B cell (primary cell): Measurements from ENCODE around the gene PLEKHO1. TPM values are rescaled to one million over a fixed set of nuclear protein-coding genes. Genes with fewer than 3 reads are reported as not detected.

Experiments used
- ATAC-seq: fragments of 200-7000 bp; cut with Tn5 transposase; one replicate; pipeline ENCODE4 v1.10.0; 2021; ENCODE audit warnings: low read depth, mild to moderate bottlenecking, moderate number of reproducible peaks, moderate library complexity
- CTCF ChIA-PET: fragments of 350-600 bp; sonication (Branson Sonifier 250); formaldehyde crosslinking; loops from one replicate; lab custom pipeline; 2021; ENCODE audit warnings: antibody characterized with exemption, inconsistent platforms; lab: Charles Lee
- POLR2A ChIA-PET: fragments of 350-600 bp; sonication (Branson Sonifier 250); formaldehyde crosslinking; loops from one replicate; lab custom pipeline; 2021; ENCODE audit warnings: antibody characterized with exemption; lab: Charles Lee
- DNase-seq: peaks from one replicate; pipeline ENCODE4 v3.0.0; 2013
- H2AFZ ChIP-seq: 2 replicates; pipeline ENCODE4 v1.6.1; 2012; ENCODE audit warnings: mild to moderate bottlenecking, low read depth, low read length; ENCODE audit not compliant: insufficient read depth, poor library complexity, severe bottlenecking
- H3K27ac ChIP-seq, 2 donors: 1 replicate in 1 of 2; 2 replicates in 1 of 2; pipeline ENCODE4 v1.5.1; 2012 to 2013; ENCODE audit warnings: low read length in 2 of 2, mild to moderate bottlenecking in 2 of 2, moderate library complexity in 1 of 2
- H3K27me3 ChIP-seq, 4 experiments: fragments of 200-600 bp in 1 of 4; sonication (generic) in 1 of 4; replicated peaks in 1 of 4; 1 replicate in 2 of 4; 2 replicates in 2 of 4; pipeline versions ENCODE4 v1.6.1 to v1.7.0; 2013 to 2016; ENCODE audit warnings: low read length in 3 of 4, mild to moderate bottlenecking in 2 of 4, mixed read lengths in 1 of 4, moderate library complexity in 1 of 4; ENCODE audit not compliant: insufficient read depth in 4 of 4, control insufficient read depth in 3 of 4; ENCODE audit errors: control extremely low read depth in 1 of 4
- H3K36me3 ChIP-seq, 2 experiments: replicated peaks in 1 of 2; 1 replicate in 1 of 2; 2 replicates in 1 of 2; pipeline versions ENCODE4 v1.6.1 to v1.7.1; 2013; ENCODE audit warnings: low read length in 1 of 2; ENCODE audit not compliant: insufficient read depth in 2 of 2, control insufficient read depth in 1 of 2; ENCODE audit errors: control extremely low read depth in 1 of 2, extremely low read depth in 1 of 2
- H3K4me1 ChIP-seq, 2 donors: fragments of 200-600 bp in 1 of 2; sonication (generic) in 1 of 2; 1 replicate in 1 of 2; 2 replicates in 1 of 2; pipeline versions ENCODE4 v1.5.1 to v1.6.1; 2013 to 2017; ENCODE audit warnings: low read length in 2 of 2; ENCODE audit not compliant: control insufficient read depth in 2 of 2, insufficient read depth in 2 of 2
- H3K4me2 ChIP-seq: replicated peaks from 2 replicates; pipeline ENCODE3; 2012; ENCODE audit warnings: mild to moderate bottlenecking, low read depth, low read length; ENCODE audit not compliant: poor library complexity, severe bottlenecking
- H3K4me3 ChIP-seq, 5 experiments: fragments of 200-600 bp in 1 of 5; sonication (generic) in 1 of 5; 1 replicate in 3 of 5; 2 replicates in 2 of 5; pipeline versions ENCODE4 v1.5.1 to v1.7.0; 2011 to 2016; ENCODE audit warnings: low read length in 4 of 5, mild to moderate bottlenecking in 4 of 5, low read depth in 2 of 5, control low read depth in 1 of 5, moderate library complexity in 1 of 5; ENCODE audit not compliant: insufficient read depth in 1 of 5; ENCODE audit errors: control extremely low read depth in 1 of 5, extremely low read depth in 1 of 5
- H3K79me2 ChIP-seq: fragments of 200-600 bp; sonication (generic); one replicate; pipeline ENCODE4 v1.6.0; 2016; ENCODE audit warnings: low read length; ENCODE audit not compliant: control insufficient read depth, insufficient read depth
- H3K9ac ChIP-seq: fragments of 200-600 bp; sonication (generic); 2 replicates; pipeline ENCODE4 v1.6.1; 2017; ENCODE audit warnings: mild to moderate bottlenecking, low read length, moderate library complexity
- H3K9me3 ChIP-seq, 3 donors: one replicate each; pipeline versions ENCODE4 v1.6.1 to v1.7.1; 2013; ENCODE audit warnings: low read length in 2 of 3; ENCODE audit not compliant: control insufficient read depth in 2 of 3, insufficient read depth in 1 of 3; ENCODE audit errors: control extremely low read depth in 1 of 3
- H4K20me1 ChIP-seq: 2 replicates; pipeline ENCODE4 v1.6.0; 2012; ENCODE audit warnings: mild to moderate bottlenecking, low read length; ENCODE audit not compliant: insufficient read depth, control insufficient read depth, poor library complexity, severe bottlenecking
- H3K27ac Mint-ChIP-seq: one replicate; pipeline ENCODE4 v1.8.0; 2021; ENCODE audit warnings: mixed read lengths
- H3K27me3 Mint-ChIP-seq: one replicate; pipeline ENCODE4 v1.8.0; 2021; ENCODE audit warnings: mixed read lengths
- H3K4me1 Mint-ChIP-seq: one replicate; pipeline ENCODE4 v1.8.0; 2021; ENCODE audit warnings: mixed read lengths
- H3K4me3 Mint-ChIP-seq: one replicate; pipeline ENCODE4 v1.8.0; 2021; ENCODE audit warnings: mixed read lengths
- H3K9me3 Mint-ChIP-seq: one replicate; pipeline ENCODE4 v1.8.0; 2022; ENCODE audit warnings: mixed read lengths; ENCODE audit not compliant: insufficient read depth
- CTCF ChIP-seq: fragments of 200-600 bp; IDR thresholded peaks from one replicate; pipeline ENCODE4 v1.8.0; 2022; ENCODE audit warnings: antibody characterized with exemption, mild to moderate bottlenecking
- EZH2 ChIP-seq: IDR thresholded peaks from 2 replicates; pipeline ENCODE4 v1.6.1; 2012; ENCODE audit warnings: borderline replicate concordance, low read depth, mild to moderate bottlenecking, moderate library complexity, low read length; ENCODE audit not compliant: insufficient read depth, poor library complexity, severe bottlenecking
- WGBS: methylation state at CpG from one replicate; pipeline ENCODE4 v1.1.5; 2013; ENCODE audit warnings: missing lambda C conversion rate; ENCODE audit not compliant: insufficient coverage; 5-methylcytosine and 5-hydroxymethylcytosine counted together
- intact Hi-C: fragments of 100-400 bp; cut with micrococcal nuclease; formaldehyde crosslinking; loops from one replicate; pipeline ENCODE4 v1.10.0; 2022
- polyA plus RNA-seq: library from polyadenylated mRNA; depleted of rRNA; stranded (reverse); fragments of >200 nt; gene quantifications from 2 replicates; pipeline ENCODE4 v1.2.3, GENCODE V29; 2012
- total RNA-seq, 2 donors: library from RNA; stranded (reverse); fragments of 120-200 nt in 1 of 2; gene quantifications; 1 replicate in 1 of 2; 2 replicates in 1 of 2; pipeline versions ENCODE4 v1.2.3 to v1.2.4, GENCODE V29; 2013 to 2022

Gene PLEKHO1
- total and polyA plus RNA-seq, 2 donors (not counting 1 experiment from before 2014, with no cell fraction given) = 129 to 186 TPM

GRCh38 chr1:150164224-150164623, 14.5 kb downstream of the PLEKHO1 start:
- POLR2A ChIA-PET = interaction anchor here (1.6 to 9.7 kb wide), 4 partner anchors 14 to 276 kb away, joined by 5 to 139 read pairs (median 6); partner anchors contain the start of gene PLEKHO1
- H3K4me3 ChIP-seq = no peak overlapping the region
- no peak overlapping the region for H2AFZ ChIP-seq
- H3K27ac ChIP-seq = peak overlapping the region; percentile 95
- H3K4me1 ChIP-seq = peaks cover 71 to 83% of the 10 kb centered on the region in 2 donors
- peaks cover 0 to 9% of the 10 kb centered on the region in 2 experiments for H3K36me3 ChIP-seq
- CTCF ChIA-PET = interaction anchor here (0.6 to 23.1 kb wide), 13 partner anchors 10 to 202 kb away, joined by 3 to 637 read pairs (median 12); partner anchors contain the start of genes PLEKHO1 and VPS45
- H3K27ac Mint-ChIP-seq = peak overlapping the region; percentile 99
- no peak overlapping the region for H3K9ac ChIP-seq
- H3K4me3 Mint-ChIP-seq = peak overlapping the region; percentile 46
- no peak for TF ChIP-seq CTCF
- H3K27me3 Mint-ChIP-seq = no peaks in the 10 kb centered on the region
- no peaks in the 10 kb centered on the region for H3K27me3 ChIP-seq
- no peaks in the 10 kb centered on the region for H3K9me3 Mint-ChIP-seq
- ATAC-seq (no peak), DNase-seq (peak; percentile 40)
- peak overlapping the region; percentile 77 for H3K4me2 ChIP-seq
- no peaks in the 10 kb centered on the region for H4K20me1 ChIP-seq
- no peaks in the 10 kb centered on the region for H3K9me3 ChIP-seq
- peaks cover 6% of the 10 kb centered on the region for H3K79me2 ChIP-seq
- peaks cover 78% of the 10 kb centered on the region for H3K4me1 Mint-ChIP-seq
- intact Hi-C loops = loop anchor here (5.0 kb wide), 3 partner anchors 37 to 198 kb away; partner anchors contain the start of gene RPRD2
- no CpG with 5 or more reads among the region's 5 CpGs for WGBS

- Histone ChIP-seq H2AFZ (peak overlapping the region; percentile 18), H3K27ac (peak overlapping the region; percentile 95), H3K79me2 (peaks cover 4% of the 10 kb centered on the region), H3K36me3 (peaks cover 0 to 3% of the 10 kb centered on the region in 2 experiments), H3K9me3 (no peaks in the 10 kb centered on the region), H3K4me2 (peak overlapping the region; percentile 77), H3K27me3 (no peaks in the 10 kb centered on the region), H3K4me3 (peak overlapping the region in 1 of 5 experiments; percentile 25), H3K9ac (peak overlapping the region; percentile 17), H4K20me1 (no peaks in the 10 kb centered on the region), H3K4me1 (peaks cover 66 to 77% of the 10 kb centered on the region in 2 donors)
- no peaks in the 10 kb centered on the region for H3K9me3 Mint-ChIP-seq
- no peak for DNase-seq
- H3K4me1 Mint-ChIP-seq = peaks cover 72% of the 10 kb centered on the region
- ATAC-seq = no peak
- CTCF ChIA-PET = interaction anchor here (0.6 to 23.1 kb wide), 15 partner anchors 9 to 224 kb away, joined by 3 to 637 read pairs (median 9); partner anchors contain the start of genes PLEKHO1 and VPS45
- peak overlapping the region; percentile 15 for H3K4me3 Mint-ChIP-seq
- no peaks in the 10 kb centered on the region for H3K27me3 Mint-ChIP-seq
- intact Hi-C loops = loop anchor here (1.0 to 5.0 kb wide), 4 partner anchors 23 to 198 kb away; partner anchors contain the start of gene RPRD2
- WGBS = 65% methylated on average over 3 of the region's 5 CpGs
- POLR2A ChIA-PET = interaction anchor here (0.7 to 9.7 kb wide), 7 partner anchors 14 to 277 kb away, joined by 5 to 139 read pairs (median 8); partner anchors contain the start of gene PLEKHO1
- peak overlapping the region; percentile 99 for H3K27ac Mint-ChIP-seq
- TF ChIP-seq CTCF (no peak), EZH2 (no peak)
Measured at GRCh38 chr1:150164779-150165178, 15.1 kb downstream of the PLEKHO1 start.
